Epithelial cell of esophagus (primary cell): Measurements from ENCODE around the gene KRT9.
"Not testable (repeated sequence)": the region's sequence is repeated elsewhere in the genome, so short reads cannot be mapped to it uniquely, and the experiment has no call there.

ENCODE experiments used
- DNase-seq: peaks from one replicate; pipeline ENCODE4 v3.0.0; 2010; ENCODE audit warnings: low read depth
- H3K4me3 ChIP-seq: 2 replicates; pipeline ENCODE4 v1.5.1; 2011; ENCODE audit warnings: mild to moderate bottlenecking, low read length, control low read depth
- TF ChIP-seq, protein P1 (sequence below): IDR thresholded peaks from 2 replicates; pipeline ENCODE4 v1.5.1; 2011; ENCODE audit warnings: low read depth, mild to moderate bottlenecking, low read length, control low read depth, inconsistent platforms; ENCODE audit not compliant: insufficient read depth; ENCODE audit errors: missing control alignments

The KRT9 gene

DNA sequence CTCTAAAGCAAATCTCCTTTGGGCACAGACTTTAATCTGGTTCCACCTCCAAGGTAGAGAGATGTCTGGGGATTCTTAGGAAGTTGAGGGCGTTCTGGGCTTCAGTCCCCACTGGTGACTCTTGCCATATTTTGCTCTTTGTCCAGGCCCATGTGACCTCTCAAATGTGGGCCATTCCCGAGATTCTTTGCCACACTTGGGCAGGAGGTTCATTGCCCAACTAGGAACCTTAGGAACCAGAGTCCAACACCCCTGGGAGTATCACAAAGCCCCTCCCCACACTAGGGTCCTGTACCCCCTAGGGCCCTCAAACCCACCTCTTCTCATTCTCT is 8.4 kb upstream of the KRT9 start:
- DNase-seq = peak; percentile 85
- peak overlapping the region; percentile 5 for H3K4me3 ChIP-seq
- TF ChIP-seq, protein P1, sequence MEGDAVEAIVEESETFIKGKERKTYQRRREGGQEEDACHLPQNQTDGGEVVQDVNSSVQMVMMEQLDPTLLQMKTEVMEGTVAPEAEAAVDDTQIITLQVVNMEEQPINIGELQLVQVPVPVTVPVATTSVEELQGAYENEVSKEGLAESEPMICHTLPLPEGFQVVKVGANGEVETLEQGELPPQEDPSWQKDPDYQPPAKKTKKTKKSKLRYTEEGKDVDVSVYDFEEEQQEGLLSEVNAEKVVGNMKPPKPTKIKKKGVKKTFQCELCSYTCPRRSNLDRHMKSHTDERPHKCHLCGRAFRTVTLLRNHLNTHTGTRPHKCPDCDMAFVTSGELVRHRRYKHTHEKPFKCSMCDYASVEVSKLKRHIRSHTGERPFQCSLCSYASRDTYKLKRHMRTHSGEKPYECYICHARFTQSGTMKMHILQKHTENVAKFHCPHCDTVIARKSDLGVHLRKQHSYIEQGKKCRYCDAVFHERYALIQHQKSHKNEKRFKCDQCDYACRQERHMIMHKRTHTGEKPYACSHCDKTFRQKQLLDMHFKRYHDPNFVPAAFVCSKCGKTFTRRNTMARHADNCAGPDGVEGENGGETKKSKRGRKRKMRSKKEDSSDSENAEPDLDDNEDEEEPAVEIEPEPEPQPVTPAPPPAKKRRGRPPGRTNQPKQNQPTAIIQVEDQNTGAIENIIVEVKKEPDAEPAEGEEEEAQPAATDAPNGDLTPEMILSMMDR = no peak

DNA sequence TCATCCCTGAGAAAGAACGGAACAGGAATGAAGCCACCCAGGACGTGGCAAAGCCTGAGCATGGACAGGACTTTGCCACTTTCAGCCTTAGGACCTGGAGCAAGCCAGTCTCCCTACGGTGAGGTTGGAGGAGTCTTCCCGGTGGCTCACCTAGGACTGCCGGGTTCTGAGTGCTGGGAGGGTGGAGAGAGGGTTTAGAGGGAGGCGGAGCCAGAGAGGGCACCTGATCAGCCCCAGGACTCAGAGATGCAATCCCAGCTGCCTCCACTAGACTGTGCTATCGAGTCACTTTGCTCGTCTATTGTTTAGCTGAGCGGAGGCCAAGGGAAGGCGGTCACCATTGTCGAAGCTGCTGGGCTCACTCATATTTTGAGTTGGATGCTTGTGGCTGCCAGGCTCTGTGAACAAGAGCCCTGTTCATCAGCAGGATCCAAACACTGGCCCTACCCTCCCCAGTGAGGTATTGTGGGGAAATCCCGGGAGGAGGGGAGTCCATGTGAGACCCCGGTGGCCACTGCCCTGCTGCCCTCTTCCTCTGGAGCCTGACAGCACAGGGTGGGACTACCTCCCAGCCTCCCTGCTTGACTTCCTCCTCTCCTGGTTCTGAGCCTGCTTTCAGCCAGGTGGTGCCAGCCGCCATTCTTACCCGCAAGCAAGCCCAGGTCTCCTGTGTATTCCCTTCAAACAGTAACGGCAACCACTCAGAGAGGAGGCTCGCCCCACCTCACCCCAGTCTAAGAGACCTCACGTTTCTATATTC is 7.8 kb upstream of the KRT9 start:
- H3K4me3 ChIP-seq = peak overlapping the region; percentile 36
- DNase-seq = peak; percentile 95
- TF ChIP-seq, protein P1 = peak; percentile 99

DNA sequence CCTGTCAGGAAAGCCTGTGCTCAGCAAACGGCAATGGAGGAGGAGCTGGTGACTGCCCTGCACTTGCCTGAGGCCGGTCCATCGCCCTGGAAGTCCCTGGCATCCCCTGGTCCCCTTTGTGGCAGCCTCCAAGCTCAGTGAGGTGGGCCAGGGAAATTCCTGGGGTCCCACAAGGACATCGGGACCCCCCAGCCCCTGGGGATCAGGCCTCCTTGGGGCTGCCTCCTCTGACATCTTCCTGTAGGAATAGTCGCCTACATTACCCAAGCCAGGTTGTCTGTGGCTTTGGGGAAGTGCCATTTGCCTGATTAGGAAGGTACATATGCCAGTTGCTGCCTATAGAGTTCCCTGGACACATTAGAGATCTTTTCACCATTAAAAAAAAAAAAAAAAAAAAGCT is 7.1 kb upstream of the KRT9 start:
- H3K4me3 ChIP-seq = peak overlapping the region; percentile 36
- no peak for DNase-seq
- TF ChIP-seq, protein P1 = no peak

DNA sequence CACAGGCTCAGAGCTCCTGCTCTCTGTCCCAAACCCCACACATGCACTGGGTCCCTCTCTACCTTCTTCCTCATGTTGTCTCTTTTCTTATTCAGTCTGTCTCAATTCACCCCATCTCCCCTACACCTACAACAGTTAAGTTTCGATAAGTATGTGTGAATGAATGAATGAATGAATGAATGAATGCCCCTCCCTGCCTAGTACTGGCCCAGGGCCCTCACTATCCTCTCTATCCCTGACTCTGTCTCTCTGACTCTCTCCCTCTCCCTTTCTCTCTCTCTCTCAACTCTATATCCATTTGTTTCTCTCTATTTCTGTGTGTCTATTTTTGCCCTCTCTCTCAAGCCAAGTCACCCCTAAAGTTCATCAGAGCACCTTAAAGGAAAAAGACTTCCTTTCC is 6.7 kb upstream of the KRT9 start:
- H3K4me3 ChIP-seq = no peak overlapping the region
- DNase-seq = no peak
- TF ChIP-seq, protein P1 = no peak

DNA sequence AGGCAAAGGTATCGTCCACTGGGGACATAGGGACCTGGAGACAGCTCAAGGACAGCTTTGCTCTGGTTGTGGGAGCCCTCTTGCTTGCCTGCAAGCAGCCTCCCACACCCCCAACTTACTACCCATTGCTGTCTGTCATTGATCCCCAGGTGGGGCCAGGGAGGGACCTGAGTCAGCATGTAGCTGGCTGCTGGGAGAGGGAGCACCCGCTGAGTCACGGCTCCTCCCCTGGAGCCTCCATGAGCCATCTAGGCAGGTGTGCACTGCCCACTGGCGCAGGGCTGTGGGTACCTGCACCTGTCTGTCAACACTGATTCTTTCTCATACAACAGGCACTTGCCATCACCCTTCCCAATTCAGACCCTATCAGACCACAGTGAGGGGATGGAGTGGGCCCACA is 4.9 kb upstream of the KRT9 start:
- DNase-seq = peak; percentile 90
- TF ChIP-seq, protein P1 = peak; percentile 49
- H3K4me3 ChIP-seq = not testable (repeated sequence)

DNA sequence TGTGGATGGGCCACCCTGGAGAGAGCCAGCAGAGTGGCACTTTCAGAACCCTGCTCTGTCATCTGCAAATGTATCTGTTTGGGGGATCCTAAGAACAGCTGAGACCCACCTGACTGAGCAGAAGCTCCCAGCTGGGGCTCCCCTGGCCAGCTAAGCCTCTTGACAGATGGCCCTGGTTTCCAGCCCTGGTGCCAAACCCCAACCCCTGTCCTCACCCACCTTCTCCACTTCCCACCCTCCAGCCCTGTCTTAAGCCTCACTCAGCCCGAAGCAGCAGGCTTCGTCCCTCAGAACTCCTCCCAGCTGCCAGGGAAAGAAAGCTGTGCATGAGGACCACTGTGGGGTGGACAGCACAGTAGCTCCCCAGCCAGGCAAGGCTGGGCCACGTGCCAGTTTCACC is 3.5 kb upstream of the KRT9 start:
- DNase-seq = no peak
- H3K4me3 ChIP-seq = no peak overlapping the region
- TF ChIP-seq, protein P1 = no peak

DNA sequence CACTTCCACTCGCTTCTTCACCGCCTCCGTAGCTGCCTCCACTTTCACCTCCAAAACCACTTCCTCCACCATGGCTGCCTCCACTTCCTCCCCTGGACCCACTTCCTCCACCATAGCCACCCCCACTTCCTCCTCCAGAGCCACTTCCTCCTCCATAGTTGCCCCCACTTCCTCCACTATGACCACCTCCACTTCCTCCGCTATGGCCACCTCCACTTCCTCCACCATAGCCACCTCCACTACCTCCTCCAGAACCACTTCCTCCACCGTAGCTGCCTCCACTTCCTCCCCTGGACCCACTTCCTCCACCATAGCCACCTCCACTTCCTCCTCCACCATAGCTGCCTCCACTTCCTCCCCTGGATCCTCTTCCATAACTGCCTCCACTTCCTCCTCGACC is 4.5 kb downstream of the KRT9 start:
- TF ChIP-seq, protein P1 = no peak
- no peak for DNase-seq
- H3K4me3 ChIP-seq = no peak overlapping the region
